ENCODE measurements around the gene MSANTD2.

MSANTD2 gene

DNA sequence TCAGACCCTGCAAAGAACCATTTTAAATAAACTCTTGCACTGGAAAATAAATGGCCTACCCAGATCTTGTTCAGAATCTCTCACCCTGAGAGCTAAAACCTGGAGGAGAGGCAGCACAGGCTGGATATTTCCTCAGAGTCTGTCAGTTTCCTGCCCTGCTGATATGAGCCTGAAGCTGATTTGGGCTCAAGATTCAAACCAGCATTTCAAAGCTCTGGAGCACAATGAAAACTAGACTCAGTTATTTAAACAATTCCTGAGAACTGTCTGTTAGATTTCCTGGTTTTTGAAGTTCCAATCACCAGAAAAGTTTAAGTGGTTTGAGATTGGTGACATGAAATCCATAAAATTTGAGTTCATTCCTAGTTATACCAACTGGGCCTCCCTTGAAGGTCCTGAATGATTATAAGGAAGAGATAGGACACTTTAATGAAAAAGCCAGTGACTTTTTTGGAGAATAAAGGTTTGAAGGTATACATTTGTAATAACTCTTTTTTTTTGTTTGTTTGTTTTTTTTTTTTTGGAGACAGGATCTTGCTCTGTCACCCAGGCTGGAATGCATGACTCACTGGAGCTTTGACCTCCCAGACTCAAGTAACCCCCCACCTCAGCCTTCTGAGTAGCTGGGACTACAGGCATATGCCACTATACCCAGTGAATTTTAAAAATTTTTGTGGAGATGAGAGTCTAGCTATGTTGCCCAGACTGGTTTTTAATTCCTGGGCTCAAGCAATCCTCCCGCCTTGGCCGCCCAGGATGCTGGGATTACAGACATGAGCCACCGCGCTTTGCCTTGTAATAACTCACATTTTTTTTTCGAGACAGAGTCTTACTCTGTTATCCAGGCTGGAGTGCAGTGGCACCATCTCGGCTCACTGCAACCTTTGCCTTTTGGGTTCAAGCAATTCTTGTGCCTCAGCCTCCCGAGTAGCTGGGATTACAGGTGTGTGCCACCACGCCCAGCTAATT, 30.1 kb downstream of the MSANTD2 start:
- DNase-seq = no peak

- no peak for DNase-seq
Observed at GRCh38 chr11:124768914-124769313, 31.3 kb downstream of the MSANTD2 start.

DNA sequence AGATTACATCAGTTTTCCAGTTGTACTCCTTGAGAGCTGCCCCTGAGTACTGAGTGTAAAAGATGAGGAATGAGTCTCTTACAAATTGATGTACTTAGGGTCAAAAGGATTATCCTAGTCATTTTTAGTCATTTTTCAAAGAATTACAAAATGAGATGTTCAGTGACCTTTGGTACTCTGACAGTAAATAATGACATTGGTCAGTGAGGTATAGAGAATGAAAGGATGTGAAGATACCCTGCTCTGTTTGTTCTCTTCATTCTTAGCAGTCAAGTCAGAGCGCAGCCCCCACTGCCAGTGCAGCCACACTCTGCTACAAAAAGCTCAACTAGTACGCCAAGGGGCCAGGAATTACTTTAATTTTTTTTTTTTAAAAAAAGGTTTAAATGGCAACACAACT, 34.0 kb downstream of the MSANTD2 start:
- DNase-seq = no peak

GRCh38 chr11:124763156-124763947, 36.9 kb downstream of the MSANTD2 start:
- DNase-seq = peak; percentile 71

- DNase-seq = no peak
Observed at GRCh38 chr11:124762624-124763155, 37.5 kb downstream of the MSANTD2 start.

- no peak for DNase-seq
Observed at GRCh38 chr11:124762105-124762623, 38.0 kb downstream of the MSANTD2 start, which contains the start of gene ESAM. ESAM (minus strand) TSS chr11:124762290; CDS start chr11:124762154, 136 bp downstream.

DNA sequence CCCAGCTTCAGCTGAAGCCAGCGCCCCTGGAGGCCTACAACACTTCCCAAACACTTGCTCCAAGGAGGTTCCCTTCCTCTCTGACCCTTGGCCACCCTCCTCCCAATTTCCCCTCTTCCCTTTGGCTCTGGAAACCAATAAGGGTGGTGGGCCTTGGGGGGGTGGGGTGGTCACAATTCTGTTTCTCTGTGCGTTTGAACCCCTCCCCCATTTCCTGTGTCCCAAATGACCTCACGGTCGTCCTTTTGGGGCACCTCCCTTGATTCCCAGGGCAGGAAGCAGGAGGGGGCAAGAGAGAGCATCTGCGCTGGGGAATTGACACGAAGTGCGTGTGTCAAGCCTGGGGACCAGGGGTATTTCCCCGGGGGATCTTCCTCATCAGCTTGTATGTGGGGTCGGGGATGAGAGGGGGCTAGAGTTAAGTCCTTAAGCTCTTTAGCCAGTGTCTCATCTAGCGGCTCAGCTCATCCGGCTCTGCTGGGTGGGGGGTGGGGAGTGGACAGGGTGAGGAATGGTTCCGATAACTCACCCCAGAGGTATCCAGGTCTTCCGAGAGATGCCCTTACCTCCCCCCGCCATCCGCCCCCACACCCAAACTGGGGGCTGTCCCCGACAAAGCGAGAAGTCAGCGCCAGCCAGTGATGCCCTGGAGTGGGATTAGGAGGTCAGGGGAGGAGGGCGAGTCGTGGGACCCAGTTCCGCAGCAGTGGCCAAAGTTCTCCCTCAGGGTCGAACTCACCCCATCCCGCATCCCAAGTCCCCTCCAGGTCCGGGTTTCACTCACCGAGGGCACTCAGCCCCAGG, 38.7 kb downstream of the MSANTD2 start:
- no peak for DNase-seq

GRCh38 chr11:124760806-124761205, 39.4 kb downstream of the MSANTD2 start:
- no peak for DNase-seq

GRCh38 chr11:124760205-124760652, 40.0 kb downstream of the MSANTD2 start:
- DNase-seq = no peak

DNA sequence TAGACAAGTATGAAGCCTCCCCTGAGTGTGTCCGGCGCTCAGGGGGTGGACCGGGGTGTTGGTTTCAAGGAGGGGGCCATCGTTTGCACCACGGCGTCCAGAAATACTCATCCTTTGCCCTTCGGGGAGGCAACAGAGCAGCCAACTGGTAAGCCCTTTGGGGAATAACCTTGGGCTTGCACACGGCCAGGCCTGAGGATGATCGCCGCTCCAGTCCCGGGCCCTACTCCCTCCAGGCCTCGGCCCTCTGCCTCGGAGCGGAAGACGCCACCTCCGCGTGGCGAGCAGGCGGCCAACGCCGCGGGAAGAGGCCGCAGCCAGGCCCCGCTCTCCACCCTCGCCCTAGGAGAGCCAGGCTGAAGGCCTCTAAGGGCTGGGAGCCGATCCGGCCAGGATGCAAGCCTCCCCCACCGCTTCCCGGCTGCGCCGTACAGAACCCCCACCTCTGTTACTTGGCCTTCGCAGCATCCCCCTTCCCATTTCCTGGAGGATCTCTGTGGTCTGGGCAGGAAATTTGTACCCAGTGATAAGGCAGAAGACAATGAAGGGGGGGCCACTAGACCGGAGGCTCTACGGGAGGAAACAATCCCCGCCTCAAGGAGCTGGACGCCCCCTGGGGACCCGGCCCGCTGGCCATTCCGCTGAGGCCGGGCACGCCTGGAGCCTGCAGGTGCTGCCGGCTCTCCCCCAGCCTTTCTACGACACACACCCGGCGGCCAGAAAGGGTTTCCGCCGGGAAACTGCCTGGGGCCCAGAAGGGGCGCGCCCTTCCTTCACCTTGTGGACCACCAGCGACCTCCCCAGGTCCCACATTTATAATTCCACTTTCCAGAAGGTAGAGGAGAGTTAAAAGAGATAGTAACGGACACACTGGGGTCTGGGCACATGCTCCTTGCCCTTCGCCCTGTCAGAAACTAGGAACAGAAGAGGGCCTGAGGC, 40.7 kb downstream of the MSANTD2 start:
- DNase-seq = no peak

DNA sequence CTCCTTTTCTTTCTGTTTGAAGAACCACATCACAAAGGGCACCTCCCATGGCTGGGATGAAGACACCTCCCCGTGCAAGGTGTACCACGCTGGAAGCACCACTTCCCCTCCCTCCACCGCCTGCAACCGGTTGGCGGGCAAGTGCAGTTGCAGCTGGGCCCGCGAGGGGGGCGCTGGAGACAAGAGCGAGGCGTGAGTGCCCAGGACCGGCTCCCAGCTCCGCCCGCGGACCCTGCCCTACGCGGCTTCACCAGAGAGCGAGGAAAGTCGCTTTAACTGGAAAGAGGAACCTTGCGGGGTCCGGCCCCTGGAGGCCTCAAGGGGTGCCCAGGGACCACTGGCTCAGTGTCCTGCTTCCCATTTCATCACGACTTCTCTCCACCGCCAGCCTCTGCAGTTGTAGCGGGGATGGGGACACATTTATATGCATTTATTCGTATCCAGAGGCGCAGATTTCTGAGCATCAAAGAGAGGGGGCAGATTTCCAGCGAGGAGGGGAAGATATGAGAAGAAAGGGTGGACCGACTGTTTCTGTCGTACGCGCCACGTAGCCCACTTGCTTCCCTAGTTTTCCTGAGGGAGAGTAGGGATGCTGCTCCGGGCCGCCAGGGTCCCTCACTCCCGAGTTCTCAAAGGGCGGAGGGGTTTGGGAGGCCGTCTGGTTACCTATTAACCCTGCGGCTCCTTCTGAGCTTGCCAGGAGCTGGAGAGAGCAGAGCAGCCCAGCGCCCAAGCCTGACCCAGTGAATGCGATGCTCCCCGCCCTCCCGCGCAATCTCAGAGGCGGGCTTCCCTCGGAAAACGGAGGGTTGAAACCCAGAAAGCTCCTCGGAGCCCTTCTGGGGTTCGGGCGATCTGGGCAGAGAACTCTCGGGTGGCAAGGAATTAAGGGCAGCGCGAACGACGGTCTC, 41.6 kb downstream of the MSANTD2 start:
- DNase-seq = peak; percentile 64

GRCh38 chr11:124757320-124757719, 42.9 kb downstream of the MSANTD2 start:
- no peak for DNase-seq

DNA sequence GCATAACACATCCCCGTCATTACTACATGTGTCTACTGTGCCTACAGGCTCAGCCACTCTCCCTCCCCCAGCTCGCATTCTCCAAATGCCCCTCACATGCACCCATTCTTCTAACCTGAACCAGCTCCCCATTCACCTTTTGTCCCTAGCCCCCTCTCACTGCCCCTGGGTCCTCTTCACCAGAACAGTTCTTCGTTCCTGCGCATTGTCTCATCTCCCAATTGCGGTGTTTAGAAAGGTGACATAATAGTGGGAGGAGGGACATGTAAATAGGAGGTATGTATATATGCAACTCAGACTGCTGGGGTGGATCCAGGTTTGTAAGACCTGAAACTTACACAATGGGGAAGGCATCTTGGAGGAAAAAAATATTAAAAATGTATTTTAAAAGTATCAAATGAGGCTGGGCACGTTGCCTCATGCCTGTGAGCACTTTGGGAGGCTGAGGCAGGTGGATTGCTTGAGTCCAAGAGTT, 43.4 kb downstream of the MSANTD2 start:
- no peak for DNase-seq

GRCh38 chr11:124756033-124756752, 44.0 kb downstream of the MSANTD2 start:
- DNase-seq = no peak

DNA sequence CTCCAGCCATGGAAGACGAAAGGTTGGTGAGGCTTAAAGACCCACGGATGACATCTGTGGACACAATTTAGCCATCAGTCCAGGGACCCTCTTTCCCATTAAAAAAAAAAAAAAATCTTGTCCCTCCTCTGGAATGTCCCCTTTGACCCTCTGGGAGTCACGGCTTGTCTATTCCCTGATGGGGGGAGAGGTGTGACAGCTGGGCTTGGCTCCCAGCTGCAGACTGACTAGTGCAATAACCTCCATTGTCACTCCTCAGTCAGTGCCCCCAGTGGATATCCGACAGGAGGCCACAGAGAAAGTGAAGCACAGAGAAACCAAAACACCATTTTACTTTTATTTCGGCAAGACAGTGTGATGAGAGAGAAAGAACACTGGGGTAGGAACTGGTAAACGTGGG, 45.5 kb downstream of the MSANTD2 start:
- no peak for DNase-seq

- DNase-seq = no peak
Observed at GRCh38 chr11:124754309-124754708, 45.9 kb downstream of the MSANTD2 start.

GRCh38 chr11:124753624-124754023, 46.6 kb downstream of the MSANTD2 start:
- no peak for DNase-seq

- DNase-seq = no peak
Observed at GRCh38 chr11:124753205-124753604, 47.0 kb downstream of the MSANTD2 start.

GRCh38 chr11:124752471-124753102, 47.6 kb downstream of the MSANTD2 start:
- no peak for DNase-seq
